ENCODE data around the gene RBM38.

The RBM38 gene

GRCh38 chr20:57458400-57459160 is 67.4 kb downstream of the RBM38 start:
- H3K4me3 ChIP-seq (ENCODE audit: low read depth, low read length): no peak overlapping the region
- TF ChIP-seq CTCF (IDR thresholded peaks at IDR 0.05; ENCODE audit: low read depth, low read length): no peak

All from WI38 (cell line).